CD4-positive, alpha-beta T cell treated with Interleukin-6 at 100 ng/mL for 8 hours (primary cell): ENCODE measurements around the gene LRP8.
"Not testable (repeated sequence)": the region's sequence is repeated elsewhere in the genome, so short reads cannot be mapped to it uniquely, and the experiment has no call there.

Experiments used
- DNase-seq: peaks from one replicate; pipeline ENCODE4 v3.0.0-alpha.2; 2020; ENCODE audit warnings: mixed read lengths, low spot score

The LRP8 gene

GRCh38 chr1:53283156-53283555 lies 44.7 kb downstream of the LRP8 start:
- not testable (repeated sequence) for DNase-seq

- DNase-seq: no peak
Observed at GRCh38 chr1:53281133-53281532, 46.7 kb downstream of the LRP8 start.

GRCh38 chr1:53280496-53280895 lies 47.4 kb downstream of the LRP8 start:
- DNase-seq: no peak

GRCh38 chr1:53279296-53280200 lies 48.3 kb downstream of the LRP8 start:
- no peak for DNase-seq

- peak; percentile 52 for DNase-seq
Observed at GRCh38 chr1:53278298-53278725, 49.6 kb downstream of the LRP8 start.

- no peak for DNase-seq
Observed at GRCh38 chr1:53277326-53277725, 50.5 kb downstream of the LRP8 start.

GRCh38 chr1:53276902-53277281 lies 51.0 kb downstream of the LRP8 start:
- no peak for DNase-seq

- no peak for DNase-seq
Observed at GRCh38 chr1:53276153-53276901, 51.5 kb downstream of the LRP8 start.

GRCh38 chr1:53275566-53275965 lies 52.3 kb downstream of the LRP8 start:
- no peak for DNase-seq

- no peak for DNase-seq
Observed at GRCh38 chr1:53274541-53275185, 53.2 kb downstream of the LRP8 start.

GRCh38 chr1:53274026-53274425 lies 53.8 kb downstream of the LRP8 start:
- no peak for DNase-seq

GRCh38 chr1:53273526-53273925 lies 54.3 kb downstream of the LRP8 start:
- DNase-seq: no peak

GRCh38 chr1:53272349-53272748 lies 55.5 kb downstream of the LRP8 start:
- no peak for DNase-seq

GRCh38 chr1:53271446-53272090 lies 56.3 kb downstream of the LRP8 start:
- DNase-seq: no peak

GRCh38 chr1:53270873-53271272 lies 57.0 kb downstream of the LRP8 start:
- no peak for DNase-seq

- DNase-seq: no peak
Observed at GRCh38 chr1:53270107-53270506, 57.8 kb downstream of the LRP8 start.

- no peak for DNase-seq
Observed at GRCh38 chr1:53267761-53268160, 60.1 kb downstream of the LRP8 start.

GRCh38 chr1:53266038-53266437 lies 61.8 kb downstream of the LRP8 start:
- DNase-seq: no peak

- no peak for DNase-seq
Observed at GRCh38 chr1:53265581-53265980, 62.3 kb downstream of the LRP8 start.

GRCh38 chr1:53264048-53264447 lies 63.8 kb downstream of the LRP8 start:
- DNase-seq: no peak

- DNase-seq: no peak
Observed at GRCh38 chr1:53262000-53262399, 65.9 kb downstream of the LRP8 start.

- DNase-seq: no peak
Observed at GRCh38 chr1:53260631-53261247, 67.1 kb downstream of the LRP8 start.
